GM21786 (cell line): Measurements from ENCODE around the gene FBXW11.

ENCODE experiments used
- ATAC-seq: cut with Tn5 transposase; IDR thresholded peaks from one replicate; pipeline ENCODE4 v1.9.1; 2021; ENCODE audit not compliant: unreplicated experiment

Gene FBXW11

GRCh38 chr5:171846323-171846722 lies 160.1 kb downstream of the FBXW11 start:
- no peak for ATAC-seq

- ATAC-seq, result no peak
These were observed 160.6 kb downstream of the FBXW11 start for GRCh38 chr5:171845857-171846256.

GRCh38 chr5:171845040-171845630 lies 161.3 kb downstream of the FBXW11 start:
- ATAC-seq, result no peak

DNA sequence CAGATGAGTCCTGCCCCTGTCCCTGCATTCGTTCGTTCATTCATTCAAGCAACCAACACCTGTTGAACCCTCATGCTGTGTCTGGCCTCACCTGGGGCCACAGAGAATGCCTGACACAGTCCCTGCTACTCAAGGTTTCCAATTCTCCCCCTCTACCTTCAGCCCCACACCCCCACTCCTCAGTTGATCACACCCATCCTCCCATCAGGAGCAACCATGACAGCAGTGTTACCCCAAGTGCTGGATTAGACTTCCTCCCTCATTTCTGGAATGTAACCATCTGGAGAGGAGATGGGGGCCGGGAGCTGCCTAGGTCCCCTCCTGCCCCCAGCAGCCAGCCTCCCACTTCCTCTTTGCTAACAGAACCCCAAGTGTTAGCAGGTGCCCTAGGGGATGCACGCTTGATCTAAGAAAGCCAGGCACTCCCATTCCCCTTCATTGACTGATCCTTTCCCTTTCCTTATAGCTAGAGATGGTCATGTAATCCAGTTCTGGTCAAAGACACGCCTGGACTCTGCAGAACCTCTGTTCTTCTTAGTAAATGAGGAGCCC lies 163.6 kb downstream of the FBXW11 start:
- no peak for ATAC-seq

GRCh38 chr5:171841984-171842776 lies 164.3 kb downstream of the FBXW11 start:
- no peak for ATAC-seq

DNA sequence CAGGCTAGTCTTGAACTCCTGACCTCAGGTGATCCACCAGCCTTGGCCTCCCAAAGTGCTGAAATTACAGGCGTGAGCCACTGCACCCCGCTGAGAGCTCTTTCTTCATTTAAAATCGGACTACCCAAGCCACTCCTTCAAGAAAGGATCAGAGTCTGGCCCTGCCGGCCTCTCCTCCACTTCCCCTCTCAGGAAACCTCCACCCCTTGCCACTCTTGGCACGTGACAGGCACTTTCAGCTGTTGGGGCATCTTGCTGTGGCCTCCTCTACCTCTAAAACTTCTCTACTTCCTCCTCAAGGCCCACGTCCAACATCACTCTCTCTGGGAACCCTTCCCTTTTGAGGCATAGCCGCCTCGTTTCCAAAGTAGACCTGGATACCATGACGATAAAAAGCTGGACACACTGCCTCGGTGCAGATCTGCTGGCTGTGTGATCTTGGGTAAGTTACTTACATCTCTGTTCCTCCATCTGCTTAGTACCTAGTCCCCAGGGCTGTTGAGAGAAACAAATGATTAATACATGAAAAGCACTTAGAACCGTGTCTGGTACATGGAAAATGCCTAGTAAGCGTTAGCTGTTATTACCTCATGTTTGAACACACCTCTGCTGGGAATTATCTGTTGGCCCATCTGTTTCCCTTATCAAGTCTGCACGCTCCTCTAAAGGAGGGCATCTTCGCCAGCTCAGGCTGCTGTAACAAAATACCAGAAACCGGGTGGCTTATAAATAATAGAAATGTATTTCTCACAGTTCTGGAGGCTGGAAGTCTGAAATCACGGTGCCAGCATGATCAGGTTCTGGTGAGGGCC lies 165.5 kb downstream of the FBXW11 start:
- ATAC-seq, result no peak

DNA sequence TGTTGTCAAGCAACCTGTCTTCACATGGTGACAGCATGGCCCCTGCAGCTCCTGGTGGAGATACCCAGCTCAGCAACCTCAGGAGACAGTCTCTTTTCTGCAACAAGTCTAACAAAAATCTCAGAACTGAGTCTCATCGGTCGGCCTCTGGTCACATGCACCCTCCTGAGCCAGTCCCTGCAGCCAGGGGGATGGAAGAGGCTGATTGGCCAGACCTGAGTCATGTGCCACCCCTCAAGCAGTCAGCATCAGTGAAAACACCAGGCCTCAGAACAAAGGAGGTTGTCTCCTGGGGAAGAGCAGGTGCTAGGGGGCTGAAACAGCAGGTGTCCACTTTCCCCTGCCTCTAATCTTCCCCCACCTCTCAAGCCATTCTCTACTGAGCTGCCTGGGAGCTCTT lies 166.4 kb downstream of the FBXW11 start:
- no peak for ATAC-seq

DNA sequence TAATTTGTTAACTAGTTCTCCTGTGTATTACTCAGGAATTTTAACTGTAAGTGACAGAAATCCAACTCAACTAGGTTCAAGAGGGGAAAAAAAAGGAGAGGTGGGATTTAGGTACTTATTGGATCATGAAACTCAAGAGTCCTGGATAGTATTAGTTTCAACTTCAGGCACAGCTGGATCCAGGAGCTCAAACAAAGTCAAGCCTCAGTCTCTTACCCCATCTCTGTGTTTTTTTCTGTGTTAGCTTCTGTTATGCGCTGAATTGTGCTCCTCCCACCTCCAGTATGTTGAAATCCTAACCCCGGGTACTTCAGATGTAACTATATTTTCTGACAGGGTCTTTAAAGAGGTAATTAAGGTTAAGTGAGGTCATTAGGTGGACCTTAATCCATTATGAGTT lies 167.3 kb downstream of the FBXW11 start:
- no peak for ATAC-seq

DNA sequence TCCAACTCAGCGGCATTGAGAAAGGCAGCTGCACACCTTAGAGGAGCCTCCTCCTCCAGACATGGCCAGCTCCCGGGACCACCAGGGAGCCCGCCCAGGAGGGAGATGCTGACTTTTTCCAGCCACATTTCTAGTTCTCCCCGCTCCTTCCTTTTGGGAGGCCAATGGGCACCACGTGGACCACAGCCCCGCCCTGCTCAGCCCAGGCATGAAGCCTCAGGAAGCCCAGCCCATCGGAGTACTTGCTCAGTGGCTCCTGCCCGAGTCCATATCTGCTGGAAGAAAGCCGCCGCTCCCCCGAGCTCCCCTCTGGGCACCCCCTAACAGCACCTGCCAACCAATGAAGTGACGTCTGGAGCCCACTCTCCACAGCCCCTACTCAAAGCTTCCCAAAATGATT lies 168.4 kb downstream of the FBXW11 start:
- no peak for ATAC-seq

DNA sequence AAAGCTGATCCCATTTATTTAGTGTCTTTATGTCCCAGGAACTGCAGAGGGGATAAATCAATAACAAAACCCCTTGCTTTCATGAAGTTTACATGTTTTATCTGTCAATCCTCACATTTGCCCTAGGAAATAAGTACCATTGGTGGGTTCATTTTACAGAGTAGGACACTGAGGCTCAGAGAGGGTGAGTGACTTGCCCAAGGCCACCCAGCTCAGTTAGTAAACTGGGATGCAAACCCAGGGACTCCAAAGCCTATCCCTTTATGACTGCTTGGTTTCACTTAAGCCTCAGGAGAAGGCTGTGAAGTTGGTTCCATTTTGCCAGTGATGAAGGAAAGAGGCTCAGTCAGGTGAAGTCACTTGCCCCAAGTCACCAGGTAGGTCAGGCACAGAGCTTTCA lies 168.9 kb downstream of the FBXW11 start:
- ATAC-seq, result no peak

DNA sequence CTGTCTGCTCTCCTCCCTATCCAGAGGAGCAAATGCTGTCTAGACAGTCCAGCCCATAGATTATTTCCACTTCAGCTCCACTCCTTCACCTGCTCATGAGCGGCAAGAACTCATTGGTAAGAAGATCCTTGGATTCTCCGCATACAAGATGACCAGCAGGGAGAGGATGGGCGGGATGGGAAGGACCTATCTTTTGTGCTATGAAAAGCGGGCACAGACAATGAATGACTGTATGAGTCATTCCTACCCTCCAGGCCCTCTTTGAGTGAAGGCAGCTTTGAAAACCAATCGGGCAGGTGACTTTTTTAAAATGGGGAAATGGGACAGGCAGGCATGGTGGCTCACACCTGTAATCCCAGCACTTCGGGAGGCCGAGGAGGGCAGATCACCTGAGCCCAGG lies 171.4 kb downstream of the FBXW11 start:
- no peak for ATAC-seq

DNA sequence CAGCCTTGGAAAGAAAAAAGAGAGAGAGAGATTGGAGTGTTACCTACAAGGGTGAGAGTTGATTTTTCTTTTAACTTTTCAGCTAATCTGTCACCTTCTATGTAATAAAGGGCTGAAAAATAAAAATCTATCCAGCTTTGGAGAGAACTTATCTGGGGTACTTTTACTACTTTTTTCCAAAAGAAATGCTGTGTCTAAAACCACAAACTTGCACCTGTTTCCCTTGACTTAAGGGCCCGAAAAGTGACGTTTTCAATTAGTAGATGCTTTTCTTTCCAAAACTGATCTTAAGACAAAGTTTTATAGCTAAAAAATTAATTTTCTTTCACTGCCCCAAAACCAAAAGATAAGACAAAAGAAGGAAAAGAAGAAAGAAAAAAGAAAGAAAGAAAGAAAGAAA lies 172.0 kb downstream of the FBXW11 start:
- no peak for ATAC-seq

- ATAC-seq, result no peak
These were observed 173.7 kb downstream of the FBXW11 start for GRCh38 chr5:171832775-171833174.

- no peak for ATAC-seq
These were observed 175.8 kb downstream of the FBXW11 start for GRCh38 chr5:171830686-171831085.

DNA sequence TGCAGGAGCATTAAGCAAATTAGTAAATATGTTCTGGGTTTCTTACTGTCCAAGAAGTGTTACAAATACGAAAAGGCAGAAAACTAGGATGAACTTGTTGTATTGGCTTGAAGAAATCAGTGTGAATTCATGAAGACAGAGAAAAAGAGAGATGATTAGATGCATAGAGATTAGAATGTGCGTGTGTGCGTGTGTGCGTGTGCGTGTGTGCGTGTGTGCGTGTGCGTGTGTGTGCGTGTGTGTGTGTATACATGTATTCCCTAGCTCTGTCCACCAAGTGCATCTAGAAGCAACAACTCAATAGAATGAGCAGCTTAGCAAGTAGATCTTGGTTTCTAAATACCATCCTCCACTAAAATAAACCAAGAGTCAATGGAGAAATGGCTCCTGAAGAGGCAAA lies 179.3 kb downstream of the FBXW11 start:
- ATAC-seq, result no peak

- ATAC-seq, result no peak
These were observed 180.3 kb downstream of the FBXW11 start for GRCh38 chr5:171826132-171826531.

DNA sequence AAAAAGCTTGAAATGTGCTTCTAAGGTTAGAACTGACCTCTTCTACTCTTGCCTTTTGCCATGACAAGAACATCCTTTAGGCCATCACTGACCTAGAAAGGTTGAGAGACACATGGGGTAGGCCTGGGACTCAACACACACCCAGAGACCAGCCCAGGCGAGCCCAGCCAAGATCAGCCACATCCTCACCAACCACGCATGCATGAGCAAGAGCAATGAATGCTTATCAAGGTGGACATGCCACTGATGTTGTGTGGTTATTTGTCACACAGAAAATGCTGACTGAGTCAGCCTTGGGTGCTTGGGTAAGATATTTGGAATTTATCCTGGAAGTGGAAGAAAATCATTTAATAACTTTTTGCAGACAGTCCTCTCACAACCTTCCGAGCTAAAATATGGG lies 181.4 kb downstream of the FBXW11 start:
- ATAC-seq, result no peak

GRCh38 chr5:171823269-171823668 lies 183.2 kb downstream of the FBXW11 start:
- ATAC-seq, result no peak

DNA sequence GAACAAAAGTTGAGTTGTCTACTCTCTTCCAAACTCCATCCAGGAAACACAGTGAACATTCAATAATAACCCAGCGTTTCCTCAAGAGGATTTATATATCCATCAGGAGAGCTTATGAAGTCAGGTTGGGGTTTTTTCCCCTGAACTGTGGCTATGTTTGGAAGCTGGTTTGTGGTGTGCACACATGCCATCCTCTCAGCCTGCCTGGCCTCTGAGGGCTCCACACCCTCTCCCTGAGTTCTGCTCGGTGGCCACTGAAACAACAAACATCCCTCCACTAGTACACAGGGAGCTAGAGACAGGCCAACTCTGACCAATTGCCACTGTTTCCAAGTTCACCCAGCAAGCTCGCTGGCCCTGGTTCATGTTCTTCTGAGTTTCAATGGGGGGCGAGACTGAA lies 185.2 kb downstream of the FBXW11 start:
- ATAC-seq, result no peak

GRCh38 chr5:171820561-171820960 lies 185.9 kb downstream of the FBXW11 start:
- ATAC-seq, result no peak

DNA sequence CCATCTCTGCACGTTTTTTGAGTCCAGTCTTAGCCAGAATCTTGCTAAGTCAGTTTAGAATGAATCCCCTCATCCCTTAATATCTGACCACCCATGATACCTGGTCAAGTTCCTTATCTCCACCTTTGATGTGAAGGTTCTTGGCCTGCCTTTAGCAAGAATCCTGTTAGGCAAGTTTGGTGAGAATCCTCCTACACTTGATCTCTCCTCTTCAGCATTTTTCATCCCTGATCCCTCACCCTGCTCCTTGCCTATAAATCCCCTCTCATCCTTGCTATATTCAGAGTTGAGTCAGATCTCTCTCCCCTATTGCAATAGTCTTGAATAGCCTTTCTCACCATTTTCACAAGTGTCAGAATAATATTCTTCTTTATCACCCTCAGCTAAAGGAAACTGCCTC lies 189.8 kb downstream of the FBXW11 start:
- no peak for ATAC-seq
